ENCODE data around the gene ATG4A.

Gene ATG4A

DNA sequence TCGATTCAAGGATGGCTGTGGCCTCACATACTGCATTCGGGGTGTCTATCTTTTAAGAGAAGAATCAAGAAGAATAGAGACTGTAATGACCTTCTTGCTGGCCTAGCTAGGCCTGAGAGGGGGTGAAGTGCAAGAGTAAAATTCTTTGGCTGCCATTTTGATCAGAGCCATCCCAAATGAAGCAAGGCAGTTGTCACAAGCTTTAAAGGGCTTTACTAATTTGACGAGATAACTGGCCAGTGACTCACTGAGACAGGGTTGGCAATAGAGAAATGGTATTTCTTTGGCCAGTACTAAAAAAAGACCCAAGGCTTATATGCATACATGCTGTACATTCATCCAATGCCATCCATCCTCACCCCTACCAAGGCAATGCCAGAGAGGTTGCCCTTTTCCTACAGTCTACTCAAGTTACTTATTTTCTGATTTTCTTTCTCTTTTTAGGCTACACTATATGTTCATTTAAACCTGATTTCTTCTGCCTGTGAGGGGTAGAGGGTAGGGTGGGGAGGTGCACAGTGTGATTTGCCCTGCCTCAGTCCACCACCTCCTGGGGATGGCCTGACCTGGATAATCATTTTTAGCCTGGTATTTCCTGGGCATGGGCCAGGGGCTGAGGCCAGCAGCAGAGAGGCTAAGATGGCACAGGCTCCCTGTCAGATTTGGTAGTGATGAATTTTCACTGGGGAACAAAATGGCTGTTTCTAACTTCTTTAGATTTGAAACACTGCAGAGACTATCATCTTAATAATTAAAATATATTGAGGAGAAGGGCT is 32.2 kb downstream of the ATG4A start:
- DNase-seq: no peak

DNA sequence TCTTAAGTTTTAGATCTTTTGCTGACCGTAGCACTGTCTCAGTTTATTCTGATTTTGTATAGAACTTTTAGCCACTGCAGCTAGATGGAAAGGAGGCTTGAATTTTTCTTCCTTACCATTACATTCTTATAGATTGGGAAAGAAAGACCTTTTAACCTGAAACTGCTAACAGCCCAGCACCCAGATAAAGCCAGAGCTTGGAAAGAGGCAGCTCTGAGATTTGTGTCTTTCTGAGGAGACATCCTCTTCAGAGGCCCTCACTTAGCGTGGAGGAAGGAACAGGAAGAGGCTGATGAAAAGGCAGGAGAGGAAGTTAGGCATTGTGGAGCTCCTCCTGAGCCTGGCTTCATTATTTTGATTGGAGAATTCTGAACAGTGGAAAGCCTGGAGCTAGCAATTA is 35.1 kb downstream of the ATG4A start:
- DNase-seq: no peak

DNA sequence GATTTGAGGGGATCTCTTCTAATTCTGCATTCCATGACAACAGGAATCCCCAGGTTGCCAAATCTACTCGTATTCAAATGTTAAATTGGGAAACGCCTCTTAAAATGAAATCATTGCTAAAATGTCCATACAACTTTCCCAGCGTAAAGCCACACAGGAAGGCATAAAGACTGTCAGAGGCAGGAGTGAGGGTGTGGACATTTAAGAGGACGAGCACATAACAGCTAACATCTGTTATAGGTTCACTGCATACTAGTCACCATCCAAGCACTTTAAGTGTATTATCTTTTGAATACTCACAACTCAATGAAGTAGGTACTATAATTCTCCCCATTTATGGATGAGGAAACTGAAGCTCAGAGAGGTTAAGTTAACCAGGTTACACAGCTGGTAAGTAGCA is 35.6 kb downstream of the ATG4A start:
- DNase-seq: no peak

DNA sequence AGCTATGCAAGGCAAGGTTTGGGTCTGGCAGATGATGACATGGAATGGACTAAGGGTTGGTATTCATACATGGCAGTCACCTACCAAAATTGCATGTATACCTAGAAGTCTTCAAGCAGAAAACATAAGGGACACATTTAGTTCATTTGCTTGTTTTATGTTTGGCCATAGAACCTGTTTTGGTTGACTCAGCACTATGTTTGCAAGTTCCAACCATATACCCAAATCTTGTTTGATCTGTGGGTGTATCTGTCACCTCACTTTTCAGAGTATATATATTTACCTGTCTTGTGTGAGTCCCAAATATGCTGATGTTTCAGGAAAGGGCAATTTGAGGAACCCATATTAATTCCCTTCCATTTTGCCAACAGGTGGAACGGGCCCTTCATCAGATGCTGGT is 39.3 kb downstream of the ATG4A start:
- no peak for DNase-seq

DNA sequence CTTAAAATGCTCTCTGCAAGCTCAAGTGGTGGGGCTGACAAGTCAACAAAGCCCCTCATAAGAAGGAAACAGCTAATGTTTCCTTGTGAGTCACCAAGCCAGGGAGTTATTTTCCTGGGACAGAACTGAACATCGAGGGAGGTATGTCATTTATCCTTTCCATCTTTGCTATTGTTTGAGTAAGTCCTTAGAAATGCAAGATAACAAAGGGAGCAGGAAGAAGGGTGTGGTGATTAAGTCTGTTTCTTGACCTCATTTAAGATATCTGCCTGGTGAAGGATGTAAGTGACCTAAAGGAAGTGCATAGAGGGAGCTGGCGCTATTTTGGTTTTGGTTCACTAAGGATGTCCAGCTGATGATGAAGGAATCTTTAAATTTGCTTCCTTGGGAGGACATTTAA is 39.9 kb downstream of the ATG4A start:
- no peak for DNase-seq

DNA sequence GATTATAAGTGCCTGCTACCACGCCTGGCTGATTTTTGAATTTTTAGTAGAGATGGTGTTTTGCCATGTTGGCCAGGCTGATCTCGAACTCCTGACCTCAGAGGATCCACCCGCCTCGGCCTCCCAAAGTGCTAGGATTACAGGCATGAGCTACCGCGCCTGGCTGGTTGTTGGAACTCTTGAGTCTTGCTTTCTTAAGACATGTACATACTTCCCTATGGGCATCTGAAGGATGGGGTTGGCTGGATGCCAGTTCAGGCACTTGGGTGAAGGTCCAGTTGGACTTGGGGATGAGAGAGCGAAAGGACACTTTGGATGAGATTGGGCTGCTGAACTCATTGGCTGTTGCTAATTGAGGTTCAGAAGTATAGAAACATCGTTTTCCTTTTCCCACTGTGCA is 40.5 kb downstream of the ATG4A start:
- no peak for DNase-seq

DNA sequence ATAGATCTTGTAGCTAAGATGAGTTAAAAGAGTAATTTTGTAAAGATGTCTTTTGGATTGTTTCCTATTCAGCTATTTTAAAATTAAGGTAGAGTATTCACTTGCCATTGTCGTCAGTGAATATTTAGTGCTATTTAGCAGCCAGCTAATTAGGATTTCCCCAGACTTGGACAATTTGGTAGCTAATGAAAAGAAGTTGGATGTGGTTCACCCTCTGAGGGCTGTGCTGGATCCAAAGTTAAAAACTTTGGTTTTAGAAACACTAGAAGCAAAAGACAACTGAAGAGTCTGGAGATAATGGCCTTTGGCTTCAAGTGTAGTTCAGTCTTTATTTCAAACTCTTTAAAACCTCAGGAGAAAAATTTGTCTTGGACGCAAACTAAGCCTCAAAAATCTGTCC is 41.3 kb downstream of the ATG4A start:
- DNase-seq: no peak

DNA sequence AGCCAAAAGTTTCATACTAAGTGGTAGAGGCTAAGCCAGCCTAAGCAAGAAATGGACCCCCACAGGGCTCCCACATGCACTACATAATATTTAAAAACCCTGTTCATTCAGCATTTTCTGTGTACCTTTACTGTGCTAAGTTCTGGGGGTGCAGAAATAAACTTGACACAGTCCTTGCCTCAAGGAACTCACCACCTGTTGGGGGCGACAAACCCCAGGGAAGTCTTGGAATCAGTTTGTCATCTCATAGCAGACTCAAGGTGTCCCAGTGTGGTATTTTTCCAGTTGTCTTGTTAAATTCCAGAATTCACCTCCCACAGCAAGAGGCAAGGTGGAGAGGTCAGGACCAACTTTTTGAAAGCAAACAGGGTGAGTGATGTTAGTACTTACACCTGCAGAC is 43.1 kb downstream of the ATG4A start:
- no peak for DNase-seq

DNA sequence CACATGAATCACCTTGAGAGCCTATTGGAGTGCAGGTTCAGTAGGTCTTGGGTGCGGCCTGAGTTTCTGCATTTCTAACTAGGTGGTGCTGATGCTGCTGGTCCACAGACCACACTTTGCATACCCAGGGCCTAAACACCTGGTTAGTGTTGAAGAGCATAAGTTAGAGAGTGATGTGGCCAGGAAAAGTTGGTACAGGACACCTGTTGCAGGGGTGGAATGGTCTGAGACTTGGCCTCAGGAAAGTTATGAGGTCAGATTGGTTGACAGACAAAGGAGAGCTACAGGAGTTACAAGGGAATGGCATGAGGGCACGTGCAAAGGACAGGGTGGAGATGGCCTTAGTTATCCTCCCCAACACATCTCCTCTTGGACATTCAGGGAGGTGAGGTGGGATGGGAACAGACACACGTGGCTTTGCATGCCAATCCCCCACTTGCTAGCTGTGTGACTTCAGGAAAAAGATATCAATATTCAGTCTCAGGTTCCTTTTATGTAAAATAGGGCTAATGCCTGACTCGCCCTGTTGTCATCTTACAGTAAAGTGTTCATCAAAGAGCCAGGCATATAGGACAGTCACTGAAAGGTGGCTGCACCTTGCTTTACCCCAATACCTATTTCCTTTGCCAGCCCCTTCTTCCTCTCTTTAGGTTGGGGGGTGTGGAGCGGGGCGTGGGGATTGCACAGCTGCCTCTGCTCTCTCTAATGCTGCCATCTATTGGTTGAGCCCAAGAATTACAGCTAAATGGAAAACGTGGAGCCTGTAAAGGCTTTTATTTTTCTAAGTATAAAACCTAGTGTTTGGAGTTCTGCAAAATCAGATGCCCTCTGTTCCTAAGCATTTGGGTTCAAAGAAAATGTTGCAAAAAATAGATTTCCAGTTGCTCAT is 47.5 kb downstream of the ATG4A start:
- peak in 1 of 2 donors; percentile 13 for DNase-seq

DNA sequence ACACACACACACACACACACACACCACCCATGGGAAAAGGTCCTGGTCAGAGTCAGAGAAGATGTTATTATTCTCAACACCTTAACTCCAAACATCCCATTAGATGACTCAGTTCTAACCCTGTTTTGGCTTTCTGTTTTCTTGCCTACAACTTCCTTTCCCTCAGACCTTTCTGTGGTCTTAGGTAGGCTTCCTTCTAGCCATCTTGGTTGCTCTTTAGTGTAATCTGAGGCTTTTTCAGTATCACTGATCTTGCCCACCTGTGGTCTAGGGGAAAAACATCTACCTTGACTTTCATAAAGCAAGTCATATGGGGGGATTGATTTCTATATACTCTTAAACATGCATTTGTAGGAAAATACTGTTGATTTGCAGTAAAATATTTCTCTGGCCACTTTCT is 56.9 kb downstream of the ATG4A start:
- DNase-seq: no peak

DNA sequence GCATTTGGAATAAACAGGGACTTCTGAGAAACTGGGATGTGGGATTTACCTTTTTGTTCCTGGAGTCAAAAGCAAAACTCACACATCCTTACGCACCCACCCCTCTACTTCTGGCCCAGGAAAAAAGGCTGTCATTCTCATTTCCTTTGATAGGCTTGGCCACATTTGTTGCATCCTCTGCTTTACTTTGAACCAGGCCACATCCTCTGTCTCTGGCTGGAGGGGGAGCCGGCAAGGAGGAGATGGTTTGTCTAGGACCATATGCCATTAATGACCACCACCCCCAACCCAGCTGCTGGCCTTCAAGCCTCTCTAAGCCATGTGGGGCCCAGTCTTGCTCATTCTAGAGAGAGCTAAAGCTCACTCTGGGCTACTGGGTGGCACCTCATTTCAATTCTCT is 64.5 kb downstream of the ATG4A start:
- no peak for DNase-seq

DNA sequence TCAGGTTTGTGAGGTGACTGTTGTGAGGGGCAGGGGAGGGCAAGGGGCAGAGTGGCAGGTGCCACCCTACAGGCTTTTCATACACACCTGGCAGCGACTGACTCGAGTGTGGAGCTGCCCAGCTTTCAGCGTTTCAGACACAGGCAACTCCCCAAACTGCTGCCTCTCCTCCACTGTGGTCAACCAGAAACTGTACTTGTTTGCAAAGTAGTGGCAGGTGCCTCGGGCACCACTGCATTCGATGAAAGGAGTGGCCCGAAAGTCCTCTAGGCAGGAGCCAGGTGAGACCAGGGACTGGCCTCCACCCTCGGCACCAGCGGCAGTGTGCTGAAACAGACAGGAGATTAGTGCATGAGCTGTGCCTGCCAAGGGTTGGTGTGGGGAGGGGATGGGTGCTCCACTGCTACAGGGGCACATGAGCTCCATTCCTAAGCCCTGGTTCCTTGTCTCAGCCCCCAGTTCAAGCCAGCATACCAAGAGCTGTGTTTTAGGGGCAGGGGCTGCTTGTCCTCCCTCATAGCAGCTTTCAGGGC is 65.4 kb downstream of the ATG4A start:
- no peak for DNase-seq

DNA sequence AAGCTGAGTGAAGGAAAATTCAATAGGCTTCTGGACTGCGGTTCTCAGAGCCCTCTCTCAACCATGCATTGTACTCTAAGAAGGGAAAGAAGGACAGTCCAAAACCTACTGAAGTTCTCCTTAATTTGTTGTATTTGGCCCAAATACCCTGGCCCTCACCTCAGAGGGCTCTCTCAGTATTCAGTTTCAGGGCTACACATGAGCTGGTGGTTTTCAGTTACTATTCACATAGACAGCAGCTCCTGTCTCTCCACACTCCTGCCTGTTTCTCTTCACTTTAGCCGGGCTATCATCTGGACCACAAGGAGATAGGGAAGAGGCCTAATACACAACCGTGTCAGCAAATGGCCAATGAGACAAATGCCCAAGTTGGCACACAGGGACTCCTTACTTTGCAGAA is 66.0 kb downstream of the ATG4A start:
- no peak for DNase-seq

DNA sequence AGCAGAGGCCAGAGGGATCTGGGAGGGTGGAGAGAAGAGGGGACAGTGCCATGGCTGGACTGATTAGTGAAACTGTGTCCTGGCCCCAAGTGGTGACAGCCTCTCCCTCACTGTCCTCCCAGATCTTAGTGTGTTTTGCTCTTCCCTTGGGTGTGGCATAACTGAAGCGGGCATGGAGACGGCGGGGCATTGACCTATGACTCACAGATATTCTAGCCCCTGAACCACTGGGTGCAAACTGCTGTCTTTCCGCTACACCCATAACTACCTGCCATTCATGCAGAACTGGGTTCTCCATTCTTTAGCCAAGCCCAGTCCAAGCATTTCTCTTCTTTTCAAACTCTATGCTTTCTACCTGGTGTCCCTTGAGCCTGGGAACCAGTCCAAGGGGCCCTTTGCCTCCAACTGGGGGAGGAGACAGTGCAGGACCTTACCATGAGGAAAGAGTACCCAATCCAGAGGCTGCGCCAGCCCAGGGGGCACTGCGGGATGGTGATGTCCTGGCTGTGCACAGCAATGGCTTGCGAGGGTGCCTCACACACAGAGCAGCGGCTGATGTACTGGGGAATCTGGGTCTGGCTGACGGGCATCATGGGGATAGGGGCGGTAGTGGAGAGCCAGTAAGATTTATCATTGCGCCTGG is 67.6 kb downstream of the ATG4A start:
- DNase-seq: no peak

DNA sequence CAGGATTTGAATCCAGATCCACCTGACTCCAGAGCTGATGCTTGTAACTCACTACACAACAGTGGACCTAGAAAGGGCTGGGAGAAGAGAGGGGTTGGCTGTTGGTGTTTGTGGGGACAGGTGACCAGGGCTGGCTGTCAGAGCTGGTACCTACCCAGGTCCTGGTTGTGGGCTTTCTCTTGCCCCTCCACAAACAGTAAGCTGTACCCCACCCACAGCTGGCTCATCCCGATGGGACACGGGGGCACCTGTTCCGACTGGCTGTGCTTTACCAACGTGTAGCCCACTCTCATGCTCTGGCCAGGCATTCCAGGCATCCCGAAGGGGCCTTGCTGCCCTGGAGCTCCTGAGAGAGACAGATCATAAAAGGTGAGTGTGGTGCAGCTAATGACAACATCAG is 68.7 kb downstream of the ATG4A start:
- no peak for DNase-seq

DNA sequence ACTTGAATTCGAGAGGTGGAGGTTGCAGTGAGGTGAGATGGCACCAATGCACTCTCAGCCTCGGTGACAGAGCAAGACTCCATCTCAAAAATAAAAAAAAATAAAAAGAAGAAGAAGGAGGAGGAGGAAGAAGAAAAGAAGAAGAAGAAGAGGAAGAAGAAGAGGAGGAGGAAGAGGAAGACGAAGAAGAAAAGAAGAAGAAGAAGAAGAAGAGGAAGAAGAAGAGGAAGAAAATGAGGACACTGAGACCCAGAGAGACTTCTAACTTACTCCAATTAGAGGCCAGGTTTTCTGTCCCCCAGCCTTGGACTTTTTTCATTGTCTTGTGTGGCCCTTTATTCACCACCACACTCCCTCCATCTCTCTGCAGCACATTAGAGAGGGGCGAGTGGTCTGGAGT is 70.7 kb downstream of the ATG4A start:
- no peak for DNase-seq

DNA sequence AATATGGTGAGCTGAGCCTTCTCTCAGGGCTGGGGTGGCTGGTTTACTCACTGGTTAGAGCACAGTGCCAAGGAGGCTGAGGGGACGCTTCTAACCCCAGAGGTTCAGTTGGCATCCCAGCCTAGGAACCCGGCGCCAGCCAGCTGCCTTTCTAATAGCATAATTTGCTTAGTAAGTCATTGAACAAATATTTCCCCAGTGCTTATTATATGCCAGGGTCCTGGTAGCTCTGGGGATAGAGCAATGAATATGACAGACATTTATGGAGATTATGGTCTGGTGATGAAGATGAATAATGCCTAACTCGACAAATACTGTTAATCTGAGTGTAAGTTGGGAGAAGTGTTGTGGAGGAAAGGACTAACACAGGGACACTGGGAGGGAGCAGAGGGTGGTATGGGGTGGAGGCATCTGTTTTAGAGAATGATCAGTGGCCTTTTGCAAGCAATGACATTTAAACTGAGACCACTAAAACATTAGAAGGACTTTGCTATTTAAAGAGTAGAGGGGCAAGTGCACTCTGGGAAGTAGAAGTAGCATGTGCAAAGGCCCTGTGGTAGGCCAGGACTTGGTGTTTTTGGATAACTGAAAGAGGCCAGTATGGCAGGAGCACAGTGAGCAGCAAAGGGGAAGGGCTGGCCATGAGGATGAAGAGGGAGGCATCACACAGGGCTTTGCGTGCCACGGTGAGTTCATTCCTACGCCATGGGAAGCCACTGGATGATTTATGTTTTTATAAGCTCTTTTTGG is 71.9 kb downstream of the ATG4A start:
- DNase-seq: no peak

DNA sequence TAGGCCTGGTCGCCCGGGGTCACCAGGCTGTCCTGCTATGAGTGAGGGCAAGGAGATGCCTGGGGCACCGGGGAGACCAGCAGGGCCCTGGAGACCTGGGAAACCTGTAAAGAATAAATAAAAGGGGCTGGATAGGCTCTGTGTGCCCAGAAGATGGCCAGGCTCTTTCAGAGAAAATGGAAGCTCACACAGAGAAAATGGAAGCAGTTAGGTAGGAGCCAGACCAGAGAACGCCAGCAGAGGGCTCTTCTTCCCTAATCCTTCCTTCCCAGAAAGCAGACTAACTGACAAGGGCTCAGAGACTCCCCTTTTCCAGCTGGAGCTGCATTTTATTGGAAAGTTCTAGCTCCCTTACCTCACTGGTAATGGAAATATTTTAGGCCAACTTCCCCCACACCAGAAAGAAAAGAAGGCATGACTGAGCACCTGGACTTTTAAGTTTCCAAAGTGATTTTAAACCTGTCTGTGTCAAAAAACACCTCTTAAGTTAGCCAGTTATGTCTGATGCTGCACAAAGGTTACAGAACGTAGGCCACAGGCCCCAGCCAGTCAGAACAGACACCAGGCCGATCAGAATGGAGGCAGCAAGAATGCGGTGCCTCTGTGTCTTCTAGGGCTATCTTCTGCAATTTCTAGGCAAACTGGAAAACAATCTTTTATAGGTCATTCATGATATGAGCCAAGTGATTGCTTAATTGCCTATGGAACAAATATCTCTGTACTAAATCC is 74.0 kb downstream of the ATG4A start:
- DNase-seq: no peak

DNA sequence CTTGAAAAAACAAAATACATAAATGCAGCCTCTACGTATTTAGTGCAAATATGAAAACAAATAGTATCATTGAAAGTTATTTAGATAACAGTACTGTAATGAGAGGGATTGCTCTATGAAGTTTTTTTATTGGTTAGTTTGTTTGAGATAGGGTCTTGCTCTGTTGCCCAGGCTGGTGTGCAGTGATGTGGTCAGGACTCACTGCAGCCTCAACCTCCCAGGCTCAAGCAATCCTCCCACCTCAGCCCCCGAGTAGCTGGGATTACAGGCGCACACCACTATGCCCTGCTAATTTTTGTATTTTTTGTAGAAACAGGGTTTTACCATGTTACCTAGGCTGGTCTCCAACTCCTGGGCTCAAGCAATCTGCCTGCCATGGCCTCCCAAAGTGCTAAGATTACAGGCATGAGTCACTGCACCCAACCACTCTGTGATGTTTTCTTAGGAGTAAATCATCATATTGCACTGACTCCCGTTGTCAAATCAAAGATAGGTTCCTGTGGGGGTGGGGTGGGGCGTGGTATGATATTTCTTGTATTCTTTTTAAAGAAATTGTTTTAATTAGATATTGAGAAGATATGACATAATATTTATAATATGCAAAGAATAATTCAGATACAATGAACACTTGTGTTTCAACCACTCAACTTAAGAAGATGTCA is 75.8 kb downstream of the ATG4A start:
- no peak for DNase-seq

DNA sequence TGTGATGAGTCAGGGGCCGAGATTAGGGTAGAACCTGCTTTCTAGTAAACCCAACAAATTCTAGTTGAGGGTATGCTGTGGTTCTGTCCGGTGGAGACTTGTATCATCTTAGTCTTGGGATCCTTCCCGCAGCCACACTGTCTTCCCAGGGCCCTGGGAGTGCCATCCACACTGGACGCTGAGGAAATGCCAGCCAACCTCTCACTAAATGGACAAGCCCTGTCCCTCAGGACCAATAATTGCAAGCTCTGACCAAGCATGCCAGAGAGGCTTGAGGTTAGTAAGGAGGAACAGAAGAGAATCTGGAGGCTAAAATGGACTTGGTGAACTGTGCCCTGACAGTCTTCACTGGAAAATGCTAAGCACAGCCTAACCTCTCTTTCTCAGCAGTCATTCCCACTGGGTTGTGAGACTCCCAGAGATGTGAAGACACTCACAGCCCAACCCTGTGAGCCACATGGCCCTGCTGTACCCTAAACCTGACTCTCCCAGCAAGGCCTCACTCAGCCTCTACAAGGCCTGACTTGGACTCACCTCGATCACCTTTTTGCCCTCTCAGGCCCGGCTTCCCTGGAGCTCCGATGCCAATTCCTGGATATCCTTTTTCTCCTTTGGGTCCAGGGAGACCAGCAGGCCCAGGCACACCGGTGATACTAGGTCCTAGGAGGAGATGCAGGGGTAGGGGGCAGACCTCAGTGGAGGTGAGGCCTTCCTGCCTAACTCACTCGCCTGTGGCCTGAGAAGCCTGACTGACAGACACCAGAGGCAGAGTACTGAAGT is 77.6 kb downstream of the ATG4A start:
- no peak for DNase-seq

DNA sequence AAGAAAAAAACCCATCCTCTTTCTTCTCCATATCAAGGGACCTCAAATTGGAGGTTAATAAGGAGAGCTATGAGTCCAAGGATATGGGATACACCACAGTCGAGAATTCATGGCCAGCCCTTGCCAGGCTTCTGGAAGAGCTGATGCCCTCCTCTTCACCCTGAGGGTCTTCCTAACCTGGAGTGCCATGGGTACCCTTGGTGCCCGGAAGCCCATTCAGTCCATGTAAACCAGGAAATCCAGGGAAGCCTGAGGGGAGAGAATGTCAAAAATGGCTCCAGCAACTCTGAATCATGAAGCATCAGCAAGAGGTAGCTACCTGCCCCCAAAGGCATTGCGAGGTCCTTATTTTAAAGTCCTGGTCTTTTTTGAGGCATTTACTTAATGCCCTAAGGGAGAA is 78.2 kb downstream of the ATG4A start:
- DNase-seq: no peak

Measured in CD4-positive, alpha-beta T cell treated with Interferon alpha-2 for 1 hour (primary cell).